Measurements from ENCODE around the gene BPIFB6. TPM values are rescaled to one million over a fixed set of nuclear protein-coding genes. Genes with fewer than 3 reads are reported as not detected.

Gene BPIFB6
- total RNA-seq, 1 experiment from 2014 or later: not detected

DNA sequence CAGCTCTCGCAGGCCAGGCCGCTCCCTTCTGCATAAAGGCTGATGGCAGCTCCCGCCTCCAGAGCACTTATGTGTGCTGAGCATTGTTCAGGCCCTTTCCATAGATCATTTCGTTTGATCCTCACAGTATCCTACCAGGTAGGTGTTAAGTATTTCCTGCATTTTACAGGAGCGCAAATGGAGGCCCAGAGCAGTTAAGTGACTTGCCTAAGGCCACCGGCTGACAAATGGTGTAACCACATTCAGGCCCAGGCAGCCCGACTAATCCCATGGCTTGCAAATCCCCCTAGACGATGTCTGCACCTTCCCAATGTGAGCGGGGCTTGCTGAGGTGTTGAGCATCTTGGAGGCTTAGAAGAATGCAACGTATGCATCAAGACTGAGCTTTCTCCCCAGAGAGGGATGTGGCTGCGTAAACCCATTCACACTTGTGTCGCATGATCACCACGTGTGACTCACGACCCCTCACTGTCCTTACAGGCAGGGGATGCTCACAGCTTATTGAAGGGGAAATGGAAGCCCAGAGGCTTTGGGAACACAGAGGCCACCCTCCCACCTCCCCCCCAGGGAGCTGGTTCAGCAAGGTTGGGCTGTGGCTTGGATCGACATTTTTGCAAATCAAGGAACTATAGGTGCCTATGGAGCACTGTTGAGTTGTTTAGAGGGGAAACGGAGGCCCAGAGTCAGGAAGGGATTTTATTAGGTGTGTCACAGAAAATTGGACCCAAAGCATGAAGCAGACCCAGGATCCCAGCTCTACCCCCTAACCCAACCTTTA, 16.9 kb upstream of the BPIFB6 start:
- Mint-ChIP-seq H3K36me3 (no peaks in the 10 kb centered on the region), H3K4me1 (peaks cover 16% of the 10 kb centered on the region; the same call in 1 of the 2 replicates), H3K4me3 (no peak overlapping the region), H3K27ac (no peak overlapping the region), H3K9me3 (no peaks in the 10 kb centered on the region), H3K27me3 (ENCODE audit: low read depth) (no peaks in the 10 kb centered on the region)
- DNase-seq (ENCODE audit: low spot score) (no peak), ATAC-seq (peak; percentile 33; the same call in 1 of the 2 replicates)
- ChIA-PET POLR2A (no interaction called here), CTCF (interaction anchor here (1.6 to 5.6 kb wide), 4 partner anchors 9 to 120 kb away, joined by 6 to 34 read pairs (median 8); partner anchors contain the start of gene SUN5)
- TF ChIP-seq RORB (CRISPR knock-in tag; IDR thresholded peaks at IDR 0.05): no peak
- TF ChIP-seq ZBTB21 (CRISPR knock-in tag; IDR thresholded peaks at IDR 0.05; ENCODE audit: borderline replicate concordance): no peak
- no peak for TF ChIP-seq SOX15 (CRISPR knock-in tag; IDR thresholded peaks at IDR 0.05)
- TF ChIP-seq FOXP1 (CRISPR knock-in tag; IDR thresholded peaks at IDR 0.05; ENCODE audit: borderline replicate concordance): no peak
- TF ChIP-seq PREB (CRISPR knock-in tag; IDR thresholded peaks at IDR 0.05; ENCODE audit: borderline replicate concordance): no peak

DNA sequence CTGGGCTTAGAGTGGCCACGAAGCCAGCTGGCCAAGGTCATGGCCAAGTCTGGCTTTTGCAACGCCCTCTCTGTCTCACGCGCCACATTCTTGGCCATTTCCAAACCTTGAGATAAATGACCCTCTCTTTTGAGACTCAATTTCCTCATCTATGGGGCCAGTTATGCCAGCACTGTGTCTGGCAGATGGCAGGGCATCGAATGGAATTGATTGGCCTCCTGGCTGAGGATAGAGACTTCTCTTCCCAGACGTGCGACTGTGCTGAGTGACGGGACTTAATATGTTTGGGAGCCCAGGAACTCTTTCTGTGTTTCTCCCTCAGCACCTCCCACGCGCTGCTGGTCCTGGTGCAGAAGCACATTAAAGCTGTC, 16.3 kb upstream of the BPIFB6 start:
- ATAC-seq: no peak
- Mint-ChIP-seq H3K9me3 (no peaks in the 10 kb centered on the region), H3K4me1 (peaks cover 10% of the 10 kb centered on the region; the same call in 1 of the 2 replicates), H3K36me3 (no peaks in the 10 kb centered on the region), H3K27me3 (ENCODE audit: low read depth) (no peaks in the 10 kb centered on the region), H3K27ac (no peak overlapping the region), H3K4me3 (no peak overlapping the region)
- DNase-seq (ENCODE audit: low spot score): no peak
- CTCF ChIA-PET: interaction anchor here (1.6 to 5.6 kb wide), 4 partner anchors 9 to 121 kb away, joined by 6 to 34 read pairs (median 8); partner anchors contain the start of gene SUN5
- POLR2A ChIA-PET: no interaction called here
- TF ChIP-seq ZNF423 (CRISPR knock-in tag; IDR thresholded peaks at IDR 0.05) (no peak), ZNF425 (CRISPR knock-in tag; conservative IDR thresholded peaks at IDR 0.05) (no peak), GABPB1 (CRISPR knock-in tag; IDR thresholded peaks at IDR 0.05) (no peak), ZNF281 (CRISPR knock-in tag; IDR thresholded peaks at IDR 0.05) (no peak), EMX1 (CRISPR knock-in tag; IDR thresholded peaks at IDR 0.05) (no peak), ZNF138 (CRISPR knock-in tag; conservative IDR thresholded peaks at IDR 0.05) (no peak), ETV6 (CRISPR knock-in tag; IDR thresholded peaks at IDR 0.05) (no peak), USF1 (CRISPR knock-in tag; IDR thresholded peaks at IDR 0.05) (no peak), SP1 (CRISPR knock-in tag; conservative IDR thresholded peaks at IDR 0.05) (no peak), ZBTB21 (CRISPR knock-in tag; IDR thresholded peaks at IDR 0.05; ENCODE audit: borderline replicate concordance) (no peak), ZSCAN18 (CRISPR knock-in tag; IDR thresholded peaks at IDR 0.05) (no peak), PRRX2 (CRISPR knock-in tag; IDR thresholded peaks at IDR 0.05) (no peak), HMGA2 (CRISPR knock-in tag; IDR thresholded peaks at IDR 0.05) (no peak)
- TF ChIP-seq, protein P1, sequence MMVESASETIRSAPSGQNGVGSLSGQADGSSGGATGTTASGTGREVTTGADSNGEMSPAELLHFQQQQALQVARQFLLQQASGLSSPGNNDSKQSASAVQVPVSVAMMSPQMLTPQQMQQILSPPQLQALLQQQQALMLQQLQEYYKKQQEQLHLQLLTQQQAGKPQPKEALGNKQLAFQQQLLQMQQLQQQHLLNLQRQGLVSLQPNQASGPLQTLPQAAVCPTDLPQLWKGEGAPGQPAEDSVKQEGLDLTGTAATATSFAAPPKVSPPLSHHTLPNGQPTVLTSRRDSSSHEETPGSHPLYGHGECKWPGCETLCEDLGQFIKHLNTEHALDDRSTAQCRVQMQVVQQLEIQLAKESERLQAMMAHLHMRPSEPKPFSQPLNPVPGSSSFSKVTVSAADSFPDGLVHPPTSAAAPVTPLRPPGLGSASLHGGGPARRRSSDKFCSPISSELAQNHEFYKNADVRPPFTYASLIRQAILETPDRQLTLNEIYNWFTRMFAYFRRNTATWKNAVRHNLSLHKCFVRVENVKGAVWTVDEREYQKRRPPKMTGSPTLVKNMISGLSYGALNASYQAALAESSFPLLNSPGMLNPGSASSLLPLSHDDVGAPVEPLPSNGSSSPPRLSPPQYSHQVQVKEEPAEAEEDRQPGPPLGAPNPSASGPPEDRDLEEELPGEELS (CRISPR knock-in tag; IDR thresholded peaks at IDR 0.05): no peak
- TF ChIP-seq, protein P2, sequence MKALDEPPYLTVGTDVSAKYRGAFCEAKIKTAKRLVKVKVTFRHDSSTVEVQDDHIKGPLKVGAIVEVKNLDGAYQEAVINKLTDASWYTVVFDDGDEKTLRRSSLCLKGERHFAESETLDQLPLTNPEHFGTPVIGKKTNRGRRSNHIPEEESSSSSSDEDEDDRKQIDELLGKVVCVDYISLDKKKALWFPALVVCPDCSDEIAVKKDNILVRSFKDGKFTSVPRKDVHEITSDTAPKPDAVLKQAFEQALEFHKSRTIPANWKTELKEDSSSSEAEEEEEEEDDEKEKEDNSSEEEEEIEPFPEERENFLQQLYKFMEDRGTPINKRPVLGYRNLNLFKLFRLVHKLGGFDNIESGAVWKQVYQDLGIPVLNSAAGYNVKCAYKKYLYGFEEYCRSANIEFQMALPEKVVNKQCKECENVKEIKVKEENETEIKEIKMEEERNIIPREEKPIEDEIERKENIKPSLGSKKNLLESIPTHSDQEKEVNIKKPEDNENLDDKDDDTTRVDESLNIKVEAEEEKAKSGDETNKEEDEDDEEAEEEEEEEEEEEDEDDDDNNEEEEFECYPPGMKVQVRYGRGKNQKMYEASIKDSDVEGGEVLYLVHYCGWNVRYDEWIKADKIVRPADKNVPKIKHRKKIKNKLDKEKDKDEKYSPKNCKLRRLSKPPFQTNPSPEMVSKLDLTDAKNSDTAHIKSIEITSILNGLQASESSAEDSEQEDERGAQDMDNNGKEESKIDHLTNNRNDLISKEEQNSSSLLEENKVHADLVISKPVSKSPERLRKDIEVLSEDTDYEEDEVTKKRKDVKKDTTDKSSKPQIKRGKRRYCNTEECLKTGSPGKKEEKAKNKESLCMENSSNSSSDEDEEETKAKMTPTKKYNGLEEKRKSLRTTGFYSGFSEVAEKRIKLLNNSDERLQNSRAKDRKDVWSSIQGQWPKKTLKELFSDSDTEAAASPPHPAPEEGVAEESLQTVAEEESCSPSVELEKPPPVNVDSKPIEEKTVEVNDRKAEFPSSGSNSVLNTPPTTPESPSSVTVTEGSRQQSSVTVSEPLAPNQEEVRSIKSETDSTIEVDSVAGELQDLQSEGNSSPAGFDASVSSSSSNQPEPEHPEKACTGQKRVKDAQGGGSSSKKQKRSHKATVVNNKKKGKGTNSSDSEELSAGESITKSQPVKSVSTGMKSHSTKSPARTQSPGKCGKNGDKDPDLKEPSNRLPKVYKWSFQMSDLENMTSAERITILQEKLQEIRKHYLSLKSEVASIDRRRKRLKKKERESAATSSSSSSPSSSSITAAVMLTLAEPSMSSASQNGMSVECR (CRISPR knock-in tag; IDR thresholded peaks at IDR 0.05; ENCODE audit: borderline replicate concordance): no peak
